Ishikawa (cell line): ENCODE results near the gene TBC1D22B.

Experiments
- CEBPB ChIP-seq: IDR thresholded peaks from 2 replicates; pipeline ENCODE4 v1.6.1; 2012
- CREB1 ChIP-seq: IDR thresholded peaks from 2 replicates; pipeline ENCODE4 v1.6.1; 2012; ENCODE audit warnings: low read depth
- EGR1 ChIP-seq: IDR thresholded peaks from 2 replicates; pipeline ENCODE4 v1.6.1; 2012
- EP300 ChIP-seq: IDR thresholded peaks from 2 replicates; pipeline ENCODE4 v1.6.1; 2012; ENCODE audit warnings: borderline replicate concordance
- FOXM1 ChIP-seq: IDR thresholded peaks from 2 replicates; pipeline ENCODE4 v1.6.1; 2012; ENCODE audit warnings: low read depth, borderline replicate concordance
- MAX ChIP-seq: IDR thresholded peaks from 2 replicates; pipeline ENCODE4 v1.6.1; 2012
- NFIC ChIP-seq: IDR thresholded peaks from 2 replicates; pipeline ENCODE4 v1.6.1; 2012
- RAD21 ChIP-seq: IDR thresholded peaks from 2 replicates; pipeline ENCODE4 v1.6.1; 2012; ENCODE audit warnings: low read depth
- REST ChIP-seq: IDR thresholded peaks from 2 replicates; pipeline ENCODE4 v1.6.1; 2012; ENCODE audit warnings: low read depth, mild to moderate bottlenecking
- TAF1 ChIP-seq: IDR thresholded peaks from 2 replicates; pipeline ENCODE4 v1.6.1; 2012; ENCODE audit warnings: low read depth, mild to moderate bottlenecking
- TCF12 ChIP-seq: IDR thresholded peaks from 2 replicates; pipeline ENCODE4 v1.6.1; 2012; ENCODE audit warnings: low read depth
- TEAD4 ChIP-seq: IDR thresholded peaks from 2 replicates; pipeline ENCODE4 v1.6.1; 2012
- USF1 ChIP-seq: IDR thresholded peaks from 2 replicates; pipeline ENCODE4 v1.6.1; 2012
- YY1 ChIP-seq: IDR thresholded peaks from 2 replicates; pipeline ENCODE4 v1.6.1; 2012; ENCODE audit warnings: low read depth
- ZBTB7A ChIP-seq: IDR thresholded peaks from 2 replicates; pipeline ENCODE4 v1.6.1; 2012; ENCODE audit warnings: low read depth

The TBC1D22B gene

GRCh38 chr6:37257634-37258404, at the start of gene TBC1D22B, which contains the start of gene TMEM217:
Gene TBC1D22B, plus strand, starts transcription at chr6:37257772. Its CDS starts 146 bp downstream, at chr6:37257918.
Gene TMEM217, minus strand, starts transcription at chr6:37258144. Its CDS starts 39,114 bp downstream, at chr6:37219030.
- TF ChIP-seq FOXM1 (no peak), NFIC (no peak), TEAD4 (no peak), EP300 (no peak), CEBPB (no peak), EGR1 (peak; percentile 20; the same call in 1 of the 2 replicates), MAX (no peak; the same call in 1 of the 2 replicates), RAD21 (no peak), YY1 (peak; percentile 99), TAF1 (peak; percentile 94), USF1 (no peak), REST (no peak), TCF12 (no peak; the same call in 1 of the 2 replicates), CREB1 (peak; percentile 92), ZBTB7A (peak; percentile 35; the same call in 1 of the 2 replicates)

GRCh38 chr6:37207903-37208456, 49.6 kb upstream of the TBC1D22B start:
- TF ChIP-seq EGR1 = no peak
- TF ChIP-seq RAD21 = peak; percentile 67

GRCh38 chr6:37208793-37209192, 48.8 kb upstream of the TBC1D22B start:
- TF ChIP-seq CREB1 (no peak), TCF12 (no peak), TAF1 (no peak), MAX (no peak), TEAD4 (no peak), USF1 (no peak), FOXM1 (no peak), ZBTB7A (no peak), REST (no peak)

GRCh38 chr6:37209461-37210205, 47.9 kb upstream of the TBC1D22B start:
- TF ChIP-seq EGR1 (no peak), NFIC (no peak), TCF12 (no peak), YY1 (no peak), RAD21 (no peak), MAX (no peak), CEBPB (no peak), ZBTB7A (no peak), TAF1 (no peak), CREB1 (no peak), EP300 (no peak), FOXM1 (no peak), TEAD4 (no peak), USF1 (no peak), REST (no peak)
